IPS-15b (cell line): ENCODE measurements around the gene INTS4.
"Not testable (repeated sequence)": the region's sequence is repeated elsewhere in the genome, so short reads cannot be mapped to it uniquely, and the experiment has no call there.

Experiments
- H3K27me3 ChIP-seq: one replicate; pipeline ENCODE4 v1.6.1; 2013; ENCODE audit warnings: low read length; ENCODE audit not compliant: control insufficient read depth, insufficient read depth
- H3K36me3 ChIP-seq: one replicate; pipeline ENCODE4 v1.6.1; 2013; ENCODE audit warnings: low read length; ENCODE audit not compliant: control insufficient read depth, insufficient read depth
- H3K4me1 ChIP-seq: one replicate; pipeline ENCODE4 v1.6.1; 2013; ENCODE audit warnings: mild to moderate bottlenecking, low read length; ENCODE audit not compliant: control insufficient read depth, insufficient read depth
- H3K4me3 ChIP-seq: one replicate; pipeline ENCODE4 v1.5.1; 2013; ENCODE audit warnings: low read depth, low read length
- H3K9ac ChIP-seq: one replicate; pipeline ENCODE4 v1.6.1; 2013; ENCODE audit warnings: low read depth, mild to moderate bottlenecking, low read length
- H3K9me3 ChIP-seq: one replicate; pipeline ENCODE4 v1.6.1; 2013; ENCODE audit warnings: mild to moderate bottlenecking, low read length; ENCODE audit not compliant: control insufficient read depth, insufficient read depth

INTS4 gene

DNA sequence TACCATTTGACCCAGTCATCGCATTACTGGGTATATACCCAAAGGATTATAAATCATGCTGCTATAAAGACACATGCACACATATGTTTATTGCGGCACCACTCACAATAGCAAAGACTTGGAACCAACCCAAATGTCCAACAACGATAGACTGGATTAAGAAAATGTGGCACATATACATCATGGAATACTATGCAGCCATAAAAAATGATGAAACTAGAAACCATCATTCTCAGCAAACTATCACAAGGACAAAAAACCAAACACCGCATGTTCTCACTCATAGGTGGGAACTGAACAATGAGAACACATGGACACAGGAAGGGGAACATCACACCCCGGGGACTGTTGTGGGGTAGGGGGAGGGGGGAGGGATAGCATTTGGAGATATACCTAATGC lies 105.4 kb downstream of the INTS4 start:
- H3K9me3 ChIP-seq, result not testable (repeated sequence)

GRCh38 chr11:77886401-77886800 lies 108.1 kb downstream of the INTS4 start:
- Histone ChIP-seq H3K9ac (no peak overlapping the region), H3K9me3 (no peaks in the 10 kb centered on the region), H3K27me3 (no peaks in the 10 kb centered on the region), H3K36me3 (peaks cover 3% of the 10 kb centered on the region), H3K4me3 (no peak overlapping the region), H3K4me1 (no peaks in the 10 kb centered on the region)

More for the DNA sequence above, 105.4 kb downstream of the INTS4 start:
- not testable (repeated sequence) for H3K4me1 ChIP-seq, H3K9ac ChIP-seq, H3K27me3 ChIP-seq, H3K4me3 ChIP-seq, H3K36me3 ChIP-seq

GRCh38 chr11:77884829-77885190 lies 109.7 kb downstream of the INTS4 start:
- Histone ChIP-seq H3K4me3 (no peak overlapping the region), H3K9me3 (no peaks in the 10 kb centered on the region), H3K9ac (no peak overlapping the region), H3K27me3 (no peaks in the 10 kb centered on the region), H3K4me1 (no peaks in the 10 kb centered on the region), H3K36me3 (peaks cover 3% of the 10 kb centered on the region)

DNA sequence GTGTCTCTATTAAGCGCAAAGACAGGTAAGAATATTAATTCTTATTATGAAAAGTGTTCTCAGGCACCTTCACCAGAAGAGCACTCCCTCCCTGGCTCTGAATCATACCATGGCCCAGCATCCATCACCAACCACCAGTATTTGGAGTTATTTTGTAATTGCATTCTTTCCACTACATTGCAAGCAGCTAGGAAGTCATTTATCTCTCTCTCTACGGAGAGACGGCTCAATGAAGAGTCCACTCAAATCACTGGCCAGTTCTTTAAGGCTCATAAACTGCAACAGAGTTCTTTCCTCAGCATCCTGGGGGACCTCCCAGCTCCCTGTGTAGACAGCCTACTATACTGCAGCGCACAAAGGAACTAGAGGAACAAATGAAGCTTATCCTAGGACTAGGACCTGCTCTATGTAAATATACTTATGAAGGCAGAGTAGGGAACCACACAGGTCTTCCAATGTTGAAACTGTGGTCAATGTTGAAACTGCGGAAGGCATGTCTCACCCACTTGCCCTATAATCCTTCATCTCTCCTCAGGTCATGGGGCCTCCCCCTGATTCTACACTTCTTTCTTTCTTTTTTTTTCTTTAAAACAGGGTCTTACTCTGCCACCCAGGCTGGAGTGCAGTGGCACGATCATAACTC lies 110.2 kb downstream of the INTS4 start:
- Histone ChIP-seq H3K27me3 (no peaks in the 10 kb centered on the region), H3K9me3 (no peaks in the 10 kb centered on the region), H3K4me1 (no peaks in the 10 kb centered on the region), H3K36me3 (peaks cover 3% of the 10 kb centered on the region), H3K4me3 (no peak overlapping the region), H3K9ac (no peak overlapping the region)

DNA sequence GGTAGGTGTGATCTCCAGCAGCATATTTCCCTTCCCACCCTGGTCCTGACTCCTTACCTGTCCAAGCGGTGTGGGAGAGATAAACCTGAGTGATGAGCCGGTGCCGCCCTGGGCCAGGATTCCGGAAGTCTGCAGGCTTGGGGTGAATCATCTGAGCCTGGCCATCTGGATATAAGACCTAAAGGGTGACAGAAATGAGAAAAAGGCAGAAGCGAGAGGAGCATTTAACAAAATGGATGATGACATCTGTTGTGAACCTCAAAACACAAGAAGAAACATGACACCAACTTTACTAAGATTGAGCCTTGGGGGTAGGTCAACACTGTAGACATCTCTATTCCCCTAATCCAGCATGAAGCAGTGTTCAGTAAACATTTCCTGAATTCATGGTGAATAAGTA lies 110.7 kb downstream of the INTS4 start:
- H3K27me3 ChIP-seq, result no peaks in the 10 kb centered on the region
- H3K9me3 ChIP-seq, result no peaks in the 10 kb centered on the region
- no peaks in the 10 kb centered on the region for H3K4me1 ChIP-seq
- H3K9ac ChIP-seq, result no peak overlapping the region
- peaks cover 3% of the 10 kb centered on the region for H3K36me3 ChIP-seq
- H3K4me3 ChIP-seq, result no peak overlapping the region

GRCh38 chr11:77882396-77882795 lies 112.1 kb downstream of the INTS4 start:
- H3K36me3 ChIP-seq, result peaks cover 3% of the 10 kb centered on the region
- no peaks in the 10 kb centered on the region for H3K4me1 ChIP-seq
- no peaks in the 10 kb centered on the region for H3K27me3 ChIP-seq
- H3K9ac ChIP-seq, result no peak overlapping the region
- H3K4me3 ChIP-seq, result no peak overlapping the region
- no peaks in the 10 kb centered on the region for H3K9me3 ChIP-seq

GRCh38 chr11:77879218-77879617 lies 115.2 kb downstream of the INTS4 start:
- no peaks in the 10 kb centered on the region for H3K9me3 ChIP-seq
- peaks cover 7% of the 10 kb centered on the region for H3K4me1 ChIP-seq
- H3K9ac ChIP-seq, result no peak overlapping the region
- H3K4me3 ChIP-seq, result no peak overlapping the region
- no peaks in the 10 kb centered on the region for H3K36me3 ChIP-seq
- H3K27me3 ChIP-seq, result no peaks in the 10 kb centered on the region

- not testable (repeated sequence) for H3K9me3 ChIP-seq, H3K9ac ChIP-seq, H3K4me3 ChIP-seq, H3K27me3 ChIP-seq, H3K4me1 ChIP-seq, H3K36me3 ChIP-seq
Observed at GRCh38 chr11:77878247-77878646, 116.2 kb downstream of the INTS4 start.

DNA sequence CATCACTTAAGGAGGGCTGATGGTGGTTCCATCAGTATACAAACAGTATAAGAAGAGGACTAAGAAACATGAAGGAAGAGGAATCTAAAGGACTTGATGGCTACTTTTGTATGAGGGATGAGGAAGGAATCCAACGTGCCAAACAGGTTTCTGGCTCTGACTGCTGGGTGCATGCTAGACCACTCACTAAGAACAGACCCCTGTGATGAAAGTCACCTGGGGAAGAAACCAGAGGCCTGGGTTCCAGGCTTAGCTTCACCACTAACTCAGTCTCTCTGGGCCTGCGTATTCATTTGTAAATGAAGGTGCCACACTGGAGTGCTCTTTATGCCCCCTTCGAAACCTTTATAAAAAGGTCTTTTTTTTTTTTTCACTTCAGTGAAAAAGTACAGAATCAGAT lies 118.4 kb downstream of the INTS4 start:
- no peak overlapping the region for H3K4me3 ChIP-seq
- no peaks in the 10 kb centered on the region for H3K27me3 ChIP-seq
- H3K9ac ChIP-seq, result no peak overlapping the region
- H3K36me3 ChIP-seq, result no peaks in the 10 kb centered on the region
- H3K9me3 ChIP-seq, result no peaks in the 10 kb centered on the region
- H3K4me1 ChIP-seq, result peaks cover 7% of the 10 kb centered on the region

- Histone ChIP-seq H3K27me3 (no peaks in the 10 kb centered on the region), H3K9ac (no peak overlapping the region), H3K36me3 (peaks cover 3% of the 10 kb centered on the region), H3K4me3 (no peak overlapping the region), H3K4me1 (peaks cover 7% of the 10 kb centered on the region), H3K9me3 (no peaks in the 10 kb centered on the region)
Observed at GRCh38 chr11:77874206-77874605, 120.3 kb downstream of the INTS4 start.

DNA sequence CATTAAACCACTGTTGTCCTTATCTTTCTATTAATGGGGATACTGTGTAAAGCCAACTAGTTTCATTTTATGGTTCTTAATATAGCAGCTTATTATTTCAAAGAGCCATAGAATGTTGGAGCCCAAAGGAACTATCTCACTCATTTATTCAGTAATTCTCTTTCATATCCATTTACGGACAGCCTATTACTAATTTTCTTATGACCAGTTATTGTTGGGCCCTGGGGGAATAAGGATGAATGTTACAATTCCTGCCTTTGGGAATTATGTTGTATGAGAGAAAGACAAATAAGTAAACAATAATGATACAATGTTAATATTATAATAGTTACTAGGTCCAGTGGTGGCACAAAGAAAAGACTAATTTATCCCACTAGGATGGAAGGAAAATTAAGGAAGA lies 121.1 kb downstream of the INTS4 start:
- Histone ChIP-seq H3K4me1 (peaks cover 7% of the 10 kb centered on the region), H3K9me3 (no peaks in the 10 kb centered on the region), H3K36me3 (peaks cover 3% of the 10 kb centered on the region), H3K27me3 (no peaks in the 10 kb centered on the region), H3K9ac (no peak overlapping the region), H3K4me3 (no peak overlapping the region)

DNA sequence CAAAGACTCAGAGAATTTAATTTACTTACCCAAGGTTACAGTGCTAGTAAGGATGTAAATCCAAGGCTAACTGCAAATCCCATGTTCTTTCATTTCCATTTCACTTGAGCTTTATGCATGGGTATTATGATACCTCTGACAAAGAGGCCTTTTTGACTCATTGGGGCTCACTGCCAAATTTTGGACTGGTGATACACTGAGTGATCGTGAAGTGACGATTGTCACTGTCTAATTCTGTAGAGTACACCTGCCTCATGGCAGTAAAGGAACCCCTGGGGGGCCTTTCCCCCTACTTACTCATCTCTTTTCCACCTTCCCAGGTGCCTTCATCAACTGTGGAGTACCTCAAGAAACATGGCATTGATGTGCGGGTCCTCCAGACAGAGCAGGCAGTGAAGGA lies 122.6 kb downstream of the INTS4 start:
- Histone ChIP-seq H3K4me1 (peaks cover 7% of the 10 kb centered on the region), H3K9me3 (no peaks in the 10 kb centered on the region), H3K36me3 (peaks cover 3% of the 10 kb centered on the region), H3K9ac (no peak overlapping the region), H3K4me3 (no peak overlapping the region), H3K27me3 (no peaks in the 10 kb centered on the region)
